ENCODE results near the gene HS2ST1.
"Not testable (repeated sequence)": the region's sequence is repeated elsewhere in the genome, so short reads cannot be mapped to it uniquely, and the experiment has no call there.

- TF ChIP-seq POLR2AphosphoS5 (IDR thresholded peaks at IDR 0.05; ENCODE audit: low read depth, low read length); POLR2A (IDR thresholded peaks at IDR 0.05; ENCODE audit: low read depth, low read length); TAF1 (IDR thresholded peaks at IDR 0.05; ENCODE audit: borderline replicate concordance, low read depth, low read length): not testable (repeated sequence)
Measured at GRCh38 chr1:87066708-87067107, 152.3 kb downstream of the HS2ST1 start.
